Left lung (tissue), 10 donors: ENCODE data around the gene CRYGS. TPM values are rescaled to one million over a fixed set of nuclear protein-coding genes. Genes with fewer than 3 reads are reported as not detected.

Experiments
- ATAC-seq: fragments of 200-7000 bp; cut with Tn5 transposase; one replicate; pipeline ENCODE4 v1.9.1; 2020; ENCODE audit warnings: moderate library complexity
- DNase-seq, 4 donors: peaks; one replicate each; pipeline ENCODE4 v3.0.0-alpha.2; 2013 to 2020
- H3K27ac ChIP-seq, 2 donors: fragments of 200-600 bp; sonication (generic) in 1 of 2; one replicate each; pipeline versions ENCODE4 v1.5.0 to v1.8.0; 2020 to 2021
- H3K27me3 ChIP-seq, 2 donors: fragments of 200-600 bp; sonication (generic) in 1 of 2; one replicate each; pipeline versions ENCODE4 v1.5.0 to v1.8.0; 2020 to 2021
- H3K36me3 ChIP-seq, 2 donors: fragments of 200-600 bp; sonication (generic) in 1 of 2; one replicate each; pipeline versions ENCODE4 v1.5.0 to v1.8.0; 2020 to 2021
- H3K4me1 ChIP-seq, 2 donors: fragments of 200-600 bp; one replicate each; pipeline ENCODE4 v1.8.0; 2021
- H3K4me3 ChIP-seq, 2 donors: fragments of 200-600 bp; sonication (generic) in 1 of 2; one replicate each; pipeline versions ENCODE4 v1.5.0 to v1.8.0; 2020 to 2021; ENCODE audit warnings: mild to moderate bottlenecking in 1 of 2
- H3K9me3 ChIP-seq, 2 donors: fragments of 200-600 bp; sonication (generic) in 1 of 2; one replicate each; pipeline versions ENCODE4 v1.5.0 to v1.8.0; 2020 to 2021
- CTCF ChIP-seq, 2 donors: fragments of 200-600 bp; sonication (generic) in 1 of 2; IDR thresholded peaks; one replicate each; pipeline versions ENCODE4 v1.5.0 to v1.8.0; 2021; ENCODE audit warnings: antibody characterized with exemption in 2 of 2
- intact Hi-C, 2 donors: fragments of 100-400 bp; cut with DNase I; formaldehyde crosslinking; loops; one replicate each; pipeline versions ENCODE4 v1.11.2 to v1.14.2; 2022
- polyA plus RNA-seq, 6 donors: library from polyadenylated mRNA; unstranded; fragments of 120-200 nt; gene quantifications; one replicate each; pipeline ENCODE4 v1.2.1, GENCODE V29; 2013; ENCODE audit not compliant: insufficient read length in 6 of 6
- total RNA-seq, 2 donors: library from RNA; stranded (reverse); fragmentation: NEBNext Ultra II Directional; extraction: Animal tissue kit (Norgen Biotek cat#: 25700); gene quantifications; one replicate each; pipeline ENCODE4 v1.2.1, GENCODE V29; 2021
- donor health status: DM: no; HTN: yes; CAD: no.
- donor health status: DM: no; HTN: no; CAD: no.

Gene CRYGS
- total and polyA plus RNA-seq, 8 donors = 1.8 to 10.6 (median 9.0) TPM

GRCh38 chr3:186564586-186564985, 20.4 kb upstream of the CRYGS start:
- Histone ChIP-seq H3K27ac (no peak overlapping the region), H3K9me3 (no peaks in the 10 kb centered on the region), H3K27me3 (no peaks in the 10 kb centered on the region), H3K4me3 (no peak overlapping the region), H3K4me1 (peaks cover 6 to 76% of the 10 kb centered on the region in 2 donors), H3K36me3 (peaks cover 0 to 17% of the 10 kb centered on the region in 2 donors)
- intact Hi-C loops = no loop called here
- DNase-seq (no peak), ATAC-seq (no peak)
- no peak for TF ChIP-seq CTCF (IDR thresholded peaks at IDR 0.05)

- Histone ChIP-seq H3K4me3 (no peak overlapping the region), H3K9me3 (no peaks in the 10 kb centered on the region), H3K27me3 (no peaks in the 10 kb centered on the region), H3K27ac (no peak overlapping the region), H3K36me3 (peaks cover 0 to 83% of the 10 kb centered on the region in 2 donors), H3K4me1 (peaks cover 0 to 3% of the 10 kb centered on the region in 2 donors)
- intact Hi-C loops = no loop called here
- no peak for ATAC-seq
- DNase-seq = no peak
- no peak for TF ChIP-seq CTCF (IDR thresholded peaks at IDR 0.05)
Observed at GRCh38 chr3:186552408-186553031, 8.3 kb upstream of the CRYGS start.

- H3K27ac ChIP-seq = no peak overlapping the region
- H3K4me3 ChIP-seq = no peak overlapping the region
- ATAC-seq (no peak), DNase-seq (no peak)
- peaks cover 0 to 3% of the 10 kb centered on the region in 2 donors for H3K4me1 ChIP-seq
- intact Hi-C loops = no loop called here
- no peaks in the 10 kb centered on the region for H3K27me3 ChIP-seq
- no peak for TF ChIP-seq CTCF (IDR thresholded peaks at IDR 0.05)
- no peaks in the 10 kb centered on the region for H3K9me3 ChIP-seq
- H3K36me3 ChIP-seq = peaks cover 0 to 83% of the 10 kb centered on the region in 2 donors
Observed at GRCh38 chr3:186551387-186551786, 7.2 kb upstream of the CRYGS start.

GRCh38 chr3:186549497-186549896, 5.3 kb upstream of the CRYGS start:
- DNase-seq (no peak), ATAC-seq (no peak)
- H3K27me3 ChIP-seq = no peaks in the 10 kb centered on the region
- intact Hi-C loops = no loop called here
- H3K9me3 ChIP-seq = no peaks in the 10 kb centered on the region
- H3K4me3 ChIP-seq = no peak overlapping the region
- TF ChIP-seq CTCF (IDR thresholded peaks at IDR 0.05) = no peak
- peaks cover 0 to 70% of the 10 kb centered on the region in 2 donors for H3K36me3 ChIP-seq
- H3K27ac ChIP-seq = no peak overlapping the region
- peaks cover 0 to 3% of the 10 kb centered on the region in 2 donors for H3K4me1 ChIP-seq

GRCh38 chr3:186540835-186541226, 3.3 kb downstream of the CRYGS start:
- intact Hi-C loops = loop anchor here in 1 of 2 donors (5.0 kb wide), 1 partner anchor 284 kb away; no protein-coding TSS in a partner anchor
- peak in 1 of 2 donors; percentile 10 for TF ChIP-seq CTCF (IDR thresholded peaks at IDR 0.05)
- H3K4me3 ChIP-seq = no peak overlapping the region
- H3K9me3 ChIP-seq = no peaks in the 10 kb centered on the region
- H3K27ac ChIP-seq = no peak overlapping the region
- H3K36me3 ChIP-seq = peaks cover 0 to 18% of the 10 kb centered on the region in 2 donors
- ATAC-seq (no peak), DNase-seq (no peak)
- no peaks in the 10 kb centered on the region for H3K27me3 ChIP-seq
- H3K4me1 ChIP-seq = peaks cover 3 to 11% of the 10 kb centered on the region in 2 donors
